HepG2 (cell line): ENCODE data around the gene PIK3CB. TPM values are rescaled to one million over a fixed set of nuclear protein-coding genes. Genes with fewer than 3 reads are reported as not detected.

Experiments
- ATAC-seq: fragments of 200-7000 bp; cut with Tn5 transposase; 3 replicates; pipeline ENCODE4 v1.9.1; 2020; ENCODE audit warnings: mild to moderate bottlenecking, moderate library complexity
- BruUV-seq: library from RNA; stranded (reverse); fragments of 400-500 nt; replicated peaks from 2 replicates; lab custom pipeline; 2021; lab: Mats Ljungman, UMichigan
- CTCF ChIA-PET: fragments of 300-600 bp; formaldehyde crosslinking; extraction: SDS; loops from one replicate; lab custom pipeline; 2021; ENCODE audit warnings: low total read pairs, inconsistent platforms, low intra/inter-chr PET ratio; lab: Yijun Ruan, JAX
- POLR2A ChIA-PET: fragments of 350-600 bp; sonication (Branson Sonifier 250); formaldehyde crosslinking; loops from one replicate; lab custom pipeline; 2020; ENCODE audit warnings: antibody characterized with exemption, inconsistent platforms; lab: Yijun Ruan, JAX
- DNase-seq: peaks from one replicate; pipeline ENCODE4 v3.0.0-alpha.2; 2015; ENCODE audit warnings: low spot score
- FAIRE-seq: peaks from 3 replicates; lab custom pipeline; 2011; peaks lifted over from hg19 to GRCh38; lab: Jason Lieb, UNC
- H2AFZ ChIP-seq: one replicate; pipeline ENCODE4 v1.6.1; 2011; ENCODE audit warnings: low read length, inconsistent platforms
- H3K27ac ChIP-seq: fragments of 300-600 bp; 3 replicates; pipeline ENCODE4 v1.8.0; 2011; ENCODE audit warnings: mixed run types, mild to moderate bottlenecking, mixed read lengths, low read length, inconsistent platforms; ENCODE audit not compliant: insufficient read depth; ENCODE audit errors: extremely low read length
- H3K27me3 ChIP-seq, 2 experiments: fragments of 200-600 bp in 1 of 2; 2 replicates in 1 of 2; 3 replicates in 1 of 2; pipeline versions ENCODE4 v1.6.0 to v1.8.0; 2011; ENCODE audit warnings: low read length in 2 of 2, mild to moderate bottlenecking in 2 of 2, moderate library complexity in 2 of 2, inconsistent platforms in 1 of 2; ENCODE audit not compliant: insufficient read depth in 2 of 2, control insufficient read depth in 1 of 2
- H3K36me3 ChIP-seq, 2 experiments: fragments of 200-600 bp in 1 of 2; replicated peaks in 1 of 2; 2 replicates in 1 of 2; 3 replicates in 1 of 2; pipeline versions ENCODE4 v1.5.1 to v1.8.0; 2011; ENCODE audit warnings: low read length in 2 of 2, inconsistent platforms in 1 of 2; ENCODE audit not compliant: insufficient read depth in 2 of 2, control insufficient read depth in 1 of 2
- H3K4me1 ChIP-seq: 2 replicates; pipeline ENCODE4 v1.5.1; 2012; ENCODE audit warnings: low read length, inconsistent platforms; ENCODE audit not compliant: insufficient read depth
- H3K4me2 ChIP-seq: 2 replicates; pipeline ENCODE4 v1.6.0; 2011; ENCODE audit warnings: low read depth, low read length, inconsistent platforms
- H3K4me3 ChIP-seq, 3 experiments: fragments of 200-600 bp in 1 of 3; sonication (generic), shearing (Covaris generic) in 1 of 3; replicated peaks in 1 of 3; 2 replicates each; pipeline ENCODE4 v1.5.1; 2011 to 2016; ENCODE audit warnings: low read length in 3 of 3, inconsistent platforms in 2 of 3, low read depth in 2 of 3, mild to moderate bottlenecking in 2 of 3, control low read depth in 1 of 3, mixed read lengths in 1 of 3; ENCODE audit not compliant: insufficient read depth in 1 of 3
- H3K79me2 ChIP-seq: one replicate; pipeline ENCODE4 v1.6.1; 2011; ENCODE audit warnings: low read length, inconsistent platforms; ENCODE audit not compliant: insufficient read depth
- H3K9ac ChIP-seq: 2 replicates; pipeline ENCODE4 v1.6.0; 2011; ENCODE audit warnings: mild to moderate bottlenecking, low read depth, low read length, inconsistent platforms; ENCODE audit not compliant: insufficient read depth
- H3K9me3 ChIP-seq: 2 replicates; pipeline ENCODE4 v1.5.1; 2012; ENCODE audit warnings: mild to moderate bottlenecking, low read length
- H4K20me1 ChIP-seq: 2 replicates; pipeline ENCODE4 v1.6.0; 2011; ENCODE audit warnings: inconsistent platforms, mild to moderate bottlenecking, low read length, moderate library complexity; ENCODE audit not compliant: insufficient read depth
- ARNT ChIP-seq: fragments of 450-650 bp; IDR thresholded peaks from 2 replicates; pipeline ENCODE4 v1.6.1; 2017
- DNMT3B ChIP-seq: conservative IDR thresholded peaks from 2 replicates; pipeline ENCODE4 v1.6.1; 2016; ENCODE audit warnings: missing biosample characterization, control low read depth
- MBNL3 ChIP-seq: fragments of 250-450 bp; sonication (Bioruptor Pico); conservative IDR thresholded peaks from 2 replicates; pipeline ENCODE4 v1.8.0; 2022; ENCODE audit warnings: mild to moderate bottlenecking, inconsistent platforms
- MYNN ChIP-seq: sonication (generic); formaldehyde crosslinking; IDR thresholded peaks from 2 replicates; pipeline ENCODE4 v1.4.0; 2020; ENCODE audit warnings: mild to moderate bottlenecking, low read depth, missing genetic modification reagents
- NONO ChIP-seq, 2 experiments: fragments of 450-650 bp in 1 of 2; sonication (generic) in 1 of 2; formaldehyde crosslinking in 1 of 2; IDR thresholded peaks in 1 of 2; conservative IDR thresholded peaks in 1 of 2; 2 replicates each; pipeline versions ENCODE4 v1.6.1 to v1.8.0; 2017 to 2022; ENCODE audit warnings: mild to moderate bottlenecking in 1 of 2, missing genetic modification reagents in 1 of 2, moderate library complexity in 1 of 2
- RFXAP ChIP-seq: sonication (generic); formaldehyde crosslinking; IDR thresholded peaks from 2 replicates; pipeline ENCODE4 v1.4.0; 2020; ENCODE audit warnings: missing genetic modification reagents, borderline replicate concordance
- YY1 ChIP-seq: IDR thresholded peaks from 2 replicates; pipeline ENCODE4 v1.6.1; 2011; ENCODE audit warnings: low read length, low read depth, moderate library complexity, mild to moderate bottlenecking; ENCODE audit not compliant: insufficient read depth, insufficient replicate concordance
- ZNF20 ChIP-seq: sonication (generic); formaldehyde crosslinking; IDR thresholded peaks from 2 replicates; pipeline ENCODE4 v1.4.0; 2020; ENCODE audit warnings: mild to moderate bottlenecking, moderate library complexity, missing genetic modification reagents
- ZNF292 ChIP-seq: sonication (generic); formaldehyde crosslinking; IDR thresholded peaks from 2 replicates; pipeline ENCODE4 v1.8.1; 2022; ENCODE audit warnings: mild to moderate bottlenecking, low read depth, missing genetic modification reagents, borderline replicate concordance
- ZNF530 ChIP-seq: sonication (generic); formaldehyde crosslinking; IDR thresholded peaks from 2 replicates; pipeline ENCODE4 v1.5.0; 2020; ENCODE audit warnings: low read depth, mild to moderate bottlenecking, missing genetic modification reagents
- ZNF780A ChIP-seq: sonication (generic); formaldehyde crosslinking; IDR thresholded peaks from 2 replicates; pipeline ENCODE4 v1.8.0; 2022; ENCODE audit warnings: mild to moderate bottlenecking, missing genetic modification reagents, moderate library complexity
- WGBS: methylation state at CpG from one replicate; pipeline ENCODE4 v1.1.6; 2017; ENCODE audit warnings: low lambda C conversion rate; 5-methylcytosine and 5-hydroxymethylcytosine counted together
- in situ Hi-C: cut with HindIII; loops from 2 replicates; pipeline ENCODE4 v1.10.0; 2017; ENCODE audit warnings: low pct_unique_long_range_greater_than_20kb; ENCODE audit not compliant: extremely low pct_ligation_motif_present
- intact Hi-C: fragments of 100-400 bp; cut with micrococcal nuclease; formaldehyde crosslinking; loops from one replicate; pipeline ENCODE4 v1.10.0; 2022; ENCODE audit not compliant: unreplicated experiment
- polyA plus RNA-seq, 8 experiments: library from polyadenylated mRNA; depleted of rRNA in 3 of 8; stranded (reverse) in 7 of 8; unstranded in 1 of 8; fragments of >200 nt; fragmentation: Illumina TruSeq in 4 of 8; extraction: Trizol in 4 of 8; gene quantifications; 2 replicates each; pipeline versions ENCODE4 v1.2.1 to v1.2.3, GENCODE V29; 2011 to 2016; ENCODE audit warnings: low read depth in 4 of 8, missing spikeins in 1 of 8, mixed read lengths in 1 of 8; ENCODE audit not compliant: insufficient read depth in 1 of 8
- total RNA-seq, 5 experiments: library from RNA; depleted of rRNA; stranded (reverse); fragments of >200 nt; fragmentation: Illumina TruSeq; extraction: Trizol; gene quantifications; 2 replicates each; pipeline ENCODE4 v1.2.3, GENCODE V29; 2016; ENCODE audit warnings: low read depth in 1 of 5
- TF ChIP-seq, protein P1 (sequence below): sonication (generic); formaldehyde crosslinking; IDR thresholded peaks from 2 replicates; pipeline ENCODE4 v1.5.0; 2020; ENCODE audit warnings: missing genetic modification reagents
- TF ChIP-seq, protein P2 (sequence below): sonication (generic); formaldehyde crosslinking; IDR thresholded peaks from 2 replicates; pipeline ENCODE4 v1.4.0; 2020; ENCODE audit warnings: missing genetic modification reagents
- TF ChIP-seq, protein P3 (sequence below): IDR thresholded peaks from 2 replicates; pipeline ENCODE4 v1.6.1; 2016; ENCODE audit warnings: missing compliant biosample characterization, missing genetic modification reagents, borderline replicate concordance

The PIK3CB gene
- total and polyA plus RNA-seq, 2 of the 13 experiments (the other 11 are each of a cell fraction or from before 2014, with no cell fraction given): 6.6 to 18.7 TPM

DNA sequence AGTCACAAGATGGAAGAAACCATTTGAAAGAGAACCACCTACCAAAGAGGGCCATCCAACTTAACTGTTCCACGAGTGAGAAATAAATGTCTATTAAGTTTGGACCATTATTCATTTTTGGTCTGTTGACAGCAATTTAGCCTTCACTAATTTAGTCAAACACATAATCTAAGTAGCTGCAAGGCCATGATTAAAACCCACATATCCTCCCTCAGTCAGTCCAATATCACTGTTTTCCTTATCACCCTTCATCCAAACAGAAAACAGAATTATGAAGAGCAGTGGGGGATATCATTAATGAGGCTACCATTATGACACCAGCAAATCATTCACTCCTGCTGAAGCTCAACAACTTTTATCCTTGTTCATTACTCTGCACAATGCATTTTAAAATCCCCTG is 52.0 kb downstream of the PIK3CB start:
- H3K27ac ChIP-seq: no peak overlapping the region
- ATAC-seq (no peak), FAIRE-seq (no peak), DNase-seq (no peak)
- H3K27me3 ChIP-seq: no peaks in the 10 kb centered on the region
- POLR2A ChIA-PET: no interaction called here
- no peak overlapping the region for H2AFZ ChIP-seq
- H3K79me2 ChIP-seq: peaks cover 32% of the 10 kb centered on the region
- BruUV-seq: no TSS peak
- H3K4me3 ChIP-seq: no peak overlapping the region
- in situ Hi-C loops: no loop called here
- intact Hi-C loops: no loop called here
- WGBS: 100% methylated on average over 1 of the region's 1 CpG
- peaks cover 12% of the 10 kb centered on the region for H4K20me1 ChIP-seq
- no peak overlapping the region for H3K9ac ChIP-seq
- H3K4me2 ChIP-seq: no peak overlapping the region
- CTCF ChIA-PET: no interaction called here
- H3K36me3 ChIP-seq: peaks cover 2 to 8% of the 10 kb centered on the region in 2 experiments; a peak in 2 of 5 replicates
- H3K9me3 ChIP-seq: no peaks in the 10 kb centered on the region
- H3K4me1 ChIP-seq: peaks cover 22% of the 10 kb centered on the region
- TF ChIP-seq, protein P1, sequence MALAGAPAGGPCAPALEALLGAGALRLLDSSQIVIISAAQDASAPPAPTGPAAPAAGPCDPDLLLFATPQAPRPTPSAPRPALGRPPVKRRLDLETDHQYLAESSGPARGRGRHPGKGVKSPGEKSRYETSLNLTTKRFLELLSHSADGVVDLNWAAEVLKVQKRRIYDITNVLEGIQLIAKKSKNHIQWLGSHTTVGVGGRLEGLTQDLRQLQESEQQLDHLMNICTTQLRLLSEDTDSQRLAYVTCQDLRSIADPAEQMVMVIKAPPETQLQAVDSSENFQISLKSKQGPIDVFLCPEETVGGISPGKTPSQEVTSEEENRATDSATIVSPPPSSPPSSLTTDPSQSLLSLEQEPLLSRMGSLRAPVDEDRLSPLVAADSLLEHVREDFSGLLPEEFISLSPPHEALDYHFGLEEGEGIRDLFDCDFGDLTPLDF: no peak
- TF ChIP-seq, protein P2, sequence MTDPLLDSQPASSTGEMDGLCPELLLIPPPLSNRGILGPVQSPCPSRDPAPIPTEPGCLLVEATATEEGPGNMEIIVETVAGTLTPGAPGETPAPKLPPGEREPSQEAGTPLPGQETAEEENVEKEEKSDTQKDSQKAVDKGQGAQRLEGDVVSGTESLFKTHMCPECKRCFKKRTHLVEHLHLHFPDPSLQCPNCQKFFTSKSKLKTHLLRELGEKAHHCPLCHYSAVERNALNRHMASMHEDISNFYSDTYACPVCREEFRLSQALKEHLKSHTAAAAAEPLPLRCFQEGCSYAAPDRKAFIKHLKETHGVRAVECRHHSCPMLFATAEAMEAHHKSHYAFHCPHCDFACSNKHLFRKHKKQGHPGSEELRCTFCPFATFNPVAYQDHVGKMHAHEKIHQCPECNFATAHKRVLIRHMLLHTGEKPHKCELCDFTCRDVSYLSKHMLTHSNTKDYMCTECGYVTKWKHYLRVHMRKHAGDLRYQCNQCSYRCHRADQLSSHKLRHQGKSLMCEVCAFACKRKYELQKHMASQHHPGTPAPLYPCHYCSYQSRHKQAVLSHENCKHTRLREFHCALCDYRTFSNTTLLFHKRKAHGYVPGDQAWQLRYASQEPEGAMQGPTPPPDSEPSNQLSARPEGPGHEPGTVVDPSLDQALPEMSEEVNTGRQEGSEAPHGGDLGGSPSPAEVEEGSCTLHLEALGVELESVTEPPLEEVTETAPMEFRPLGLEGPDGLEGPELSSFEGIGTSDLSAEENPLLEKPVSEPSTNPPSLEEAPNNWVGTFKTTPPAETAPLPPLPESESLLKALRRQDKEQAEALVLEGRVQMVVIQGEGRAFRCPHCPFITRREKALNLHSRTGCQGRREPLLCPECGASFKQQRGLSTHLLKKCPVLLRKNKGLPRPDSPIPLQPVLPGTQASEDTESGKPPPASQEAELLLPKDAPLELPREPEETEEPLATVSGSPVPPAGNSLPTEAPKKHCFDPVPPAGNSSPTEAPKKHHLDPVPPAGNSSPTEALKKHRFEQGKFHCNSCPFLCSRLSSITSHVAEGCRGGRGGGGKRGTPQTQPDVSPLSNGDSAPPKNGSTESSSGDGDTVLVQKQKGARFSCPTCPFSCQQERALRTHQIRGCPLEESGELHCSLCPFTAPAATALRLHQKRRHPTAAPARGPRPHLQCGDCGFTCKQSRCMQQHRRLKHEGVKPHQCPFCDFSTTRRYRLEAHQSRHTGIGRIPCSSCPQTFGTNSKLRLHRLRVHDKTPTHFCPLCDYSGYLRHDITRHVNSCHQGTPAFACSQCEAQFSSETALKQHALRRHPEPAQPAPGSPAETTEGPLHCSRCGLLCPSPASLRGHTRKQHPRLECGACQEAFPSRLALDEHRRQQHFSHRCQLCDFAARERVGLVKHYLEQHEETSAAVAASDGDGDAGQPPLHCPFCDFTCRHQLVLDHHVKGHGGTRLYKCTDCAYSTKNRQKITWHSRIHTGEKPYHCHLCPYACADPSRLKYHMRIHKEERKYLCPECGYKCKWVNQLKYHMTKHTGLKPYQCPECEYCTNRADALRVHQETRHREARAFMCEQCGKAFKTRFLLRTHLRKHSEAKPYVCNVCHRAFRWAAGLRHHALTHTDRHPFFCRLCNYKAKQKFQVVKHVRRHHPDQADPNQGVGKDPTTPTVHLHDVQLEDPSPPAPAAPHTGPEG (CRISPR knock-in tag): no peak
- TF ChIP-seq RFXAP (CRISPR knock-in tag): no peak
- no peak for TF ChIP-seq YY1
- no peak for TF ChIP-seq ARNT
- no peak for TF ChIP-seq ZNF530 (CRISPR knock-in tag)
- no peak for TF ChIP-seq DNMT3B
- TF ChIP-seq ZNF20 (CRISPR knock-in tag): no peak
- no peak for TF ChIP-seq ZNF292 (CRISPR knock-in tag)
- TF ChIP-seq ZNF780A (CRISPR knock-in tag): no peak
- no peak for TF ChIP-seq NONO (IDR thresholded peaks at IDR 0.05)
- no peak for TF ChIP-seq NONO (CRISPR knock-in tag; conservative IDR thresholded peaks at IDR 0.05)
- no peak for TF ChIP-seq MYNN (CRISPR knock-in tag)
- TF ChIP-seq MBNL3 (CRISPR knock-in tag): no peak
- TF ChIP-seq, protein P3, sequence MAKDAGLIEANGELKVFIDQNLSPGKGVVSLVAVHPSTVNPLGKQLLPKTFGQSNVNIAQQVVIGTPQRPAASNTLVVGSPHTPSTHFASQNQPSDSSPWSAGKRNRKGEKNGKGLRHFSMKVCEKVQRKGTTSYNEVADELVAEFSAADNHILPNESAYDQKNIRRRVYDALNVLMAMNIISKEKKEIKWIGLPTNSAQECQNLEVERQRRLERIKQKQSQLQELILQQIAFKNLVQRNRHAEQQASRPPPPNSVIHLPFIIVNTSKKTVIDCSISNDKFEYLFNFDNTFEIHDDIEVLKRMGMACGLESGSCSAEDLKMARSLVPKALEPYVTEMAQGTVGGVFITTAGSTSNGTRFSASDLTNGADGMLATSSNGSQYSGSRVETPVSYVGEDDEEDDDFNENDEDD (CRISPR knock-in tag): no peak
